HPDE6-E6E7 (cell line): ENCODE data around the gene SMIM14.
"Not testable (repeated sequence)": the region's sequence is repeated elsewhere in the genome, so short reads cannot be mapped to it uniquely, and the experiment has no call there.

Experiments
- DNase-seq: peaks from one replicate; pipeline ENCODE4 v3.0.0; 2011; ENCODE audit warnings: missing footprints; ENCODE audit errors: extremely low spot score

The SMIM14 gene

GRCh38 chr4:39530682-39531081 is 108.0 kb downstream of the SMIM14 start:
- DNase-seq: no peak

- no peak for DNase-seq
These were observed 109.1 kb downstream of the SMIM14 start for GRCh38 chr4:39529534-39529933.

- DNase-seq: peak; percentile 65
These were observed 110.6 kb downstream of the SMIM14 start for GRCh38 chr4:39528061-39528465.

GRCh38 chr4:39527296-39528060 is 111.2 kb downstream of the SMIM14 start, which contains the start of gene UGDH:
Gene UGDH, minus strand, starts transcription at chr4:39527439. Its CDS starts 5,927 bp downstream, at chr4:39521512.
- peak; percentile 94 for DNase-seq

- no peak for DNase-seq
These were observed 111.8 kb downstream of the SMIM14 start for GRCh38 chr4:39526765-39527295.

GRCh38 chr4:39525822-39526690 is 112.6 kb downstream of the SMIM14 start:
- no peak for DNase-seq

- no peak for DNase-seq
These were observed 114.3 kb downstream of the SMIM14 start for GRCh38 chr4:39524161-39524957.

- DNase-seq: no peak
These were observed 116.6 kb downstream of the SMIM14 start for GRCh38 chr4:39522068-39522467.

GRCh38 chr4:39521253-39521919 is 117.3 kb downstream of the SMIM14 start:
- DNase-seq: no peak

GRCh38 chr4:39518484-39518883 is 120.2 kb downstream of the SMIM14 start:
- no peak for DNase-seq

GRCh38 chr4:39516407-39516966 is 122.2 kb downstream of the SMIM14 start:
- no peak for DNase-seq

GRCh38 chr4:39515669-39516401 is 122.8 kb downstream of the SMIM14 start:
- DNase-seq: not testable (repeated sequence)

GRCh38 chr4:39514888-39515401 is 123.7 kb downstream of the SMIM14 start:
- peak; percentile 36 for DNase-seq

- DNase-seq: not testable (repeated sequence)
These were observed 124.4 kb downstream of the SMIM14 start for GRCh38 chr4:39514266-39514665.

- no peak for DNase-seq
These were observed 128.2 kb downstream of the SMIM14 start for GRCh38 chr4:39510348-39510929.

GRCh38 chr4:39505581-39505980 is 133.1 kb downstream of the SMIM14 start:
- no peak for DNase-seq

GRCh38 chr4:39504538-39504937 is 134.1 kb downstream of the SMIM14 start:
- DNase-seq: no peak

- not testable (repeated sequence) for DNase-seq
These were observed 136.0 kb downstream of the SMIM14 start for GRCh38 chr4:39502664-39503035.

GRCh38 chr4:39502019-39502663 is 136.5 kb downstream of the SMIM14 start:
- DNase-seq: no peak
